Smooth muscle cell (in vitro differentiated cells): ENCODE measurements around the gene PPP3CA. TPM values are rescaled to one million over a fixed set of nuclear protein-coding genes. Genes with fewer than 3 reads are reported as not detected.

Experiments used
- DNase-seq: peaks from one replicate; lab custom pipeline; 2025; ENCODE audit not compliant: unreplicated experiment; lab: John Stamatoyannopoulos, UW
- H2AFZ ChIP-seq: fragments of 200-600 bp; sonication (generic); 2 replicates; pipeline ENCODE4 v1.6.0; 2016; ENCODE audit warnings: antibody characterized with exemption, low read depth, mild to moderate bottlenecking
- H3F3A ChIP-seq: fragments of 200-600 bp; sonication (generic); 2 replicates; pipeline ENCODE4 v1.6.0; 2017; ENCODE audit warnings: antibody characterized with exemption, low read depth
- H3K27ac ChIP-seq: fragments of 200-600 bp; sonication (generic); 2 replicates; pipeline ENCODE4 v1.5.1; 2016; ENCODE audit warnings: low read depth, mild to moderate bottlenecking
- H3K27me3 ChIP-seq: fragments of 200-600 bp; sonication (generic); 2 replicates; pipeline ENCODE4 v1.6.1; 2016; ENCODE audit warnings: low read depth, mild to moderate bottlenecking
- H3K36me3 ChIP-seq: fragments of 200-600 bp; sonication (generic); 2 replicates; pipeline ENCODE4 v1.5.1; 2016; ENCODE audit warnings: low read depth
- H3K4me1 ChIP-seq: fragments of 200-600 bp; sonication (generic); 2 replicates; pipeline ENCODE4 v1.5.1; 2016; ENCODE audit warnings: low read depth
- H3K4me2 ChIP-seq: fragments of 200-600 bp; sonication (generic); 2 replicates; pipeline ENCODE4 v1.6.0; 2016; ENCODE audit warnings: mild to moderate bottlenecking
- H3K4me3 ChIP-seq: fragments of 200-600 bp; sonication (generic); 2 replicates; pipeline ENCODE4 v1.5.1; 2016; ENCODE audit warnings: mild to moderate bottlenecking
- H3K79me2 ChIP-seq: fragments of 200-600 bp; sonication (generic); 2 replicates; pipeline ENCODE4 v1.6.0; 2016; ENCODE audit warnings: low read depth, mild to moderate bottlenecking
- H3K9ac ChIP-seq: fragments of 200-600 bp; sonication (generic); 2 replicates; pipeline ENCODE4 v1.6.0; 2016; ENCODE audit warnings: low read depth
- H3K9me3 ChIP-seq: fragments of 200-600 bp; sonication (generic); replicated peaks from 2 replicates; pipeline ENCODE4 v1.5.1; 2016; ENCODE audit warnings: low read depth
- H4K20me1 ChIP-seq: fragments of 200-600 bp; sonication (generic); 2 replicates; pipeline ENCODE4 v1.6.0; 2016; ENCODE audit warnings: low read depth
- WGBS: methylation state at CpG from one replicate; pipeline ENCODE4 v1.1.7; 2016; ENCODE audit warnings: low lambda C conversion rate; 5-methylcytosine and 5-hydroxymethylcytosine counted together
- polyA plus RNA-seq: library from polyadenylated mRNA; unstranded; fragments of >200 nt; fragmentation: Nextera tagmentation; extraction: Ambion mirVana; gene quantifications from 2 replicates; pipeline ENCODE4 v1.2.1, GENCODE V29; 2016
- total RNA-seq: library from RNA; depleted of rRNA; stranded (reverse); fragments of >200 nt; gene quantifications from 2 replicates; pipeline ENCODE4 v1.2.3, GENCODE V29; 2014
- TF ChIP-seq, protein P1 (sequence below): fragments of 200-600 bp; sonication (generic); IDR thresholded peaks from 2 replicates; pipeline ENCODE4 v1.5.1; 2017; ENCODE audit warnings: borderline replicate concordance, mild to moderate bottlenecking, antibody characterized with exemption; ENCODE audit not compliant: insufficient read depth, poor library complexity, severe bottlenecking

Gene PPP3CA
- total and polyA plus RNA-seq, 2 experiments from 2014 or later: 16.2 to 96.1 TPM

DNA sequence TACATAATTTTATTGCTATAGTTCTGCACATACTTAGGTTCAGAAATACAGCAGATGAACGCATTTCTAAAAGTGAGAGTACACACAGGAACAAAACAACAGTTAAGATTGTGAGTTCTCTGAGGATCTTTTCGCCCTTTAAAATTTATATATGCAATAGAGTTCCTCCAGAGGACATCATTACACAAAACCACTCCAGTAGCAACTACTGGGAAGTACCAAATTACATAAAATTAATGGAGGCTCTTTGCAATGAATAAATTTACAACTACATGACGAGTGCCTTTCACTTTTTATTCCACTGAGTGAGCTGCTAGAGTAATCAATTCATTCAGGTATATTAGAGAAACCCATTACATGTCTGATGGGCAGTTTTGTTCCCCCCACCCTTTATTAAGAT, 107.2 kb downstream of the PPP3CA start:
- no peaks in the 10 kb centered on the region for H3K27me3 ChIP-seq
- 96% methylated on average over 3 of the region's 3 CpGs for WGBS
- TF ChIP-seq, protein P1, sequence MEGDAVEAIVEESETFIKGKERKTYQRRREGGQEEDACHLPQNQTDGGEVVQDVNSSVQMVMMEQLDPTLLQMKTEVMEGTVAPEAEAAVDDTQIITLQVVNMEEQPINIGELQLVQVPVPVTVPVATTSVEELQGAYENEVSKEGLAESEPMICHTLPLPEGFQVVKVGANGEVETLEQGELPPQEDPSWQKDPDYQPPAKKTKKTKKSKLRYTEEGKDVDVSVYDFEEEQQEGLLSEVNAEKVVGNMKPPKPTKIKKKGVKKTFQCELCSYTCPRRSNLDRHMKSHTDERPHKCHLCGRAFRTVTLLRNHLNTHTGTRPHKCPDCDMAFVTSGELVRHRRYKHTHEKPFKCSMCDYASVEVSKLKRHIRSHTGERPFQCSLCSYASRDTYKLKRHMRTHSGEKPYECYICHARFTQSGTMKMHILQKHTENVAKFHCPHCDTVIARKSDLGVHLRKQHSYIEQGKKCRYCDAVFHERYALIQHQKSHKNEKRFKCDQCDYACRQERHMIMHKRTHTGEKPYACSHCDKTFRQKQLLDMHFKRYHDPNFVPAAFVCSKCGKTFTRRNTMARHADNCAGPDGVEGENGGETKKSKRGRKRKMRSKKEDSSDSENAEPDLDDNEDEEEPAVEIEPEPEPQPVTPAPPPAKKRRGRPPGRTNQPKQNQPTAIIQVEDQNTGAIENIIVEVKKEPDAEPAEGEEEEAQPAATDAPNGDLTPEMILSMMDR: no peak

DNA sequence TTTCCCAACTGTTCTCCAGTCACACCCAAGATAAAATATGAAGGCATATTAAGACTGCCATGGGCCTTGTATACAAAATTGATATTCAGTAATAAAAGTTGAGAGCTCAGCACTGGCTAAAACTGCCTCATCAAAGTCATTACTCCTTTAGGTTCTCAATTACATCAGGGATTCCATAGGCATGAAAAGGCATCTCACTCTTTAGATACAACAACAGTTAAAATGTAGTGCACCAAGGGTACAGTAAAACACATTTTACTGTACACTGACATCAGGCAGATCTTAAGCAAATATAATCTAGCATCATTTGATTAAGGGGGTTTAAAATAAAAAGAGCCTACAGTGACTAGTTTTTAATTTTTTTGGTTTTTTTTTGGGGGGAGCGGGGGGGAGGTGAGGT, 107.7 kb downstream of the PPP3CA start:
- Histone ChIP-seq H3K4me2 (no peak overlapping the region), H3K9ac (no peak overlapping the region), H3K4me3 (no peak overlapping the region), H3K27me3 (no peaks in the 10 kb centered on the region), H3K4me1 (no peaks in the 10 kb centered on the region), H3K79me2 (peaks cover 100% of the 10 kb centered on the region), H4K20me1 (peaks cover 96% of the 10 kb centered on the region), H3K27ac (peak overlapping the region; percentile 24), H3F3A (no peaks in the 10 kb centered on the region), H2AFZ (no peak overlapping the region), H3K9me3 (no peaks in the 10 kb centered on the region), H3K36me3 (no peaks in the 10 kb centered on the region)
- 97% methylated on average over 1 of the region's 1 CpG for WGBS
- TF ChIP-seq, protein P1: no peak
- DNase-seq: no peak

More for the DNA sequence above, 107.2 kb downstream of the PPP3CA start:
- H3K36me3 ChIP-seq: no peaks in the 10 kb centered on the region
- peaks cover 100% of the 10 kb centered on the region for H3K79me2 ChIP-seq
- H4K20me1 ChIP-seq: peaks cover 96% of the 10 kb centered on the region
- no peak for DNase-seq
- no peak overlapping the region for H3K27ac ChIP-seq
- no peaks in the 10 kb centered on the region for H3F3A ChIP-seq
- no peak overlapping the region for H3K9ac ChIP-seq
- no peak overlapping the region for H3K4me3 ChIP-seq
- no peaks in the 10 kb centered on the region for H3K4me1 ChIP-seq
- H3K4me2 ChIP-seq: no peak overlapping the region
- H3K9me3 ChIP-seq: no peaks in the 10 kb centered on the region
- H2AFZ ChIP-seq: no peak overlapping the region

DNA sequence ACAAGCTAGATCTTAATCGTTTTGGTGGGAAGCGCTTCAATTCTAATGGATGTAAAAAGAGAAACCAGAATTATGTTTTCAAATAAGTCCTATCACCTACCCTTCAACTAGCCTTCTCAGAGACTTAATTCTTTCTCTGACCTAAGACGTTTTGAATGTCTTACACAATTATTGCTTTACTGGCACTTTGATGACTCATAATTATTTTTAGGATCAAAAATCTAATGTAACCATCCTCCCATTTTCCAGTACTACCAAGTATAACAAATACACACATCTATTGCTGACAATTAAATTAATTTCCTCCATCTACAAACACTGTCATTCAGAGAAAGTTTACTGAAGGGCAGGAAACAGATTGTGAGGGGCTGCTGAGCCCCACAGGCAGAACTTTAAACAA, 108.6 kb downstream of the PPP3CA start:
- WGBS: 75% methylated on average over 3 of the region's 3 CpGs
- H3K79me2 ChIP-seq: peaks cover 100% of the 10 kb centered on the region

DNA sequence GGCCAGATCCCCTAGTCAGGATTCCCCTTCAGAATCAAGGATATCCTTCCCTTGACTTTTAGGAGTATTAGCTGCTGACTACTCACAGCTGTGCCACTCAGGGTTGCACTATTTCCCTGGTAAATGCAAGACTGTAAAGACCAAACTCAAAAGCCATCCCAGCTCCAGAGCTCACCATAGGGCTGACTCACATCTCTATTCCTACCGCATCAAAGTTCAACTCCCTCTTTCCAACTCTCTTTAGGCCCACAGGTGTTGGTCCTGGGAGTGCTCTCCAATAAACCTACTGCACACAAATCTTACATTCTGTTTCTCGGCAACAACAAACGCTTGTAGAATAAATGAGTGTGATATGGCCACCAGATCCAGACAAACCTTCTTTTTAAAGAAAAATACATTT, 109.6 kb downstream of the PPP3CA start:
- Histone ChIP-seq H4K20me1 (peaks cover 93% of the 10 kb centered on the region), H3K4me1 (no peaks in the 10 kb centered on the region), H3K79me2 (peaks cover 100% of the 10 kb centered on the region), H3K27ac (no peak overlapping the region), H3K27me3 (no peaks in the 10 kb centered on the region), H3K4me2 (no peak overlapping the region), H3F3A (no peaks in the 10 kb centered on the region), H3K9me3 (no peaks in the 10 kb centered on the region), H3K36me3 (no peaks in the 10 kb centered on the region), H3K4me3 (no peak overlapping the region), H3K9ac (no peak overlapping the region), H2AFZ (no peak overlapping the region)
- DNase-seq: no peak
- 98% methylated on average over 3 of the region's 3 CpGs for WGBS
- TF ChIP-seq, protein P1: no peak

More for the DNA sequence above, 108.6 kb downstream of the PPP3CA start:
- no peak for DNase-seq
- peaks cover 95% of the 10 kb centered on the region for H4K20me1 ChIP-seq
- H3K36me3 ChIP-seq: no peaks in the 10 kb centered on the region
- no peak overlapping the region for H3K4me3 ChIP-seq
- TF ChIP-seq, protein P1: no peak
- peak overlapping the region; percentile 24 for H3K27ac ChIP-seq
- no peak overlapping the region for H3K4me2 ChIP-seq
- no peaks in the 10 kb centered on the region for H3K4me1 ChIP-seq
- H2AFZ ChIP-seq: no peak overlapping the region
- no peaks in the 10 kb centered on the region for H3F3A ChIP-seq
- H3K27me3 ChIP-seq: no peaks in the 10 kb centered on the region
- no peak overlapping the region for H3K9ac ChIP-seq
- no peaks in the 10 kb centered on the region for H3K9me3 ChIP-seq
